ENCODE results near the gene TMEM231. TPM values are rescaled to one million over a fixed set of nuclear protein-coding genes. Genes with fewer than 3 reads are reported as not detected.

Gene TMEM231
- total and polyA plus RNA-seq, 2 donors (not counting 3 experiments of a cell fraction or from before 2014, with no cell fraction given): 10.0 to 35.8 TPM

- FAIRE-seq: peak; percentile 77
- Histone ChIP-seq H3K4me2 (ENCODE audit: insufficient read depth, low read length) (peak overlapping the region; percentile 57), H3K4me1 (ENCODE audit: control insufficient read depth, extremely low read depth, insufficient read depth, low read length) (peaks cover 16% of the 10 kb centered on the region), H3K9me1 (replicated peaks; ENCODE audit: control insufficient read depth, extremely low read depth, insufficient read depth, low read length) (no peaks in the 10 kb centered on the region), H3K36me3 (ENCODE audit: control insufficient read depth in 2 of 2, extremely low read depth in 1 of 2, insufficient read depth in 2 of 2, low read length in 2 of 2) (peaks cover 2 to 3% of the 10 kb centered on the region in 2 experiments), H3K27me3 (ENCODE audit: control insufficient read depth in 2 of 2, insufficient read depth in 2 of 2, low read length in 2 of 2) (no peaks in the 10 kb centered on the region), H3K4me3 (replicated peaks in 1 of 3; ENCODE audit: insufficient read depth in 1 of 3, low read depth in 1 of 3, low read length in 3 of 3) (no peak overlapping the region), H3K79me2 (ENCODE audit: control insufficient read depth, insufficient read depth, low read length) (no peaks in the 10 kb centered on the region), H4K20me1 (replicated peaks; ENCODE audit: control insufficient read depth, extremely low read depth, insufficient read depth, low read length) (no peaks in the 10 kb centered on the region), H2AFZ (ENCODE audit: low read depth, low read length) (peak overlapping the region; percentile 73), H3K9ac (replicated peaks; ENCODE audit: extremely low read depth, insufficient read depth, low read length) (peak overlapping the region; percentile 62), H3K27ac (ENCODE audit: insufficient read depth, low read depth, low read length) (peak overlapping the region; percentile 93), H3K9me3 (replicated peaks; ENCODE audit: control insufficient read depth, insufficient read depth, low read length) (no peaks in the 10 kb centered on the region)
- TSS peak; percentile 89 for BruUV-seq (replicated peaks)
- POLR2A ChIA-PET: no interaction called here
- intact Hi-C loops (cut with micrococcal nuclease): loop anchor here (1.0 to 2.0 kb wide), 2 partner anchors 29 to 77 kb away; partner anchors contain the start of gene ADAT1
- TF ChIP-seq MYC (IDR thresholded peaks at IDR 0.05; ENCODE audit: low read depth, low read length) (no peak), JUN (IDR thresholded peaks at IDR 0.05; ENCODE audit: borderline replicate concordance, insufficient read depth, insufficient read length, low read depth) (peak; percentile 13)
- dilution Hi-C loops (cut with MboI; ENCODE audit: extremely low pct_ligation_motif_present, low sequenced_read_pairs): no loop called here
- CTCF ChIA-PET: interaction anchor here (1.2 kb wide), 1 partner anchor 8 kb away, joined by 3 read pairs; no protein-coding TSS in a partner anchor
- peak; percentile 48 for DNase-seq (ENCODE audit: low read depth, low spot score)
Measured at GRCh38 chr16:75593825-75594820, 38.1 kb upstream of the TMEM231 start.

- Histone ChIP-seq H3K4me1 (ENCODE audit: control insufficient read depth, extremely low read depth, insufficient read depth, low read length) (peaks cover 16% of the 10 kb centered on the region), H3K27ac (ENCODE audit: insufficient read depth, low read depth, low read length) (no peak overlapping the region), H3K79me2 (ENCODE audit: control insufficient read depth, insufficient read depth, low read length) (no peaks in the 10 kb centered on the region), H4K20me1 (replicated peaks; ENCODE audit: control insufficient read depth, extremely low read depth, insufficient read depth, low read length) (no peaks in the 10 kb centered on the region), H3K36me3 (ENCODE audit: control insufficient read depth in 2 of 2, extremely low read depth in 1 of 2, insufficient read depth in 2 of 2, low read length in 2 of 2) (peaks cover 2 to 3% of the 10 kb centered on the region in 2 experiments), H3K9ac (replicated peaks; ENCODE audit: extremely low read depth, insufficient read depth, low read length) (no peak overlapping the region), H3K27me3 (ENCODE audit: control insufficient read depth in 2 of 2, insufficient read depth in 2 of 2, low read length in 2 of 2) (no peaks in the 10 kb centered on the region), H2AFZ (ENCODE audit: low read depth, low read length) (no peak overlapping the region), H3K4me2 (ENCODE audit: insufficient read depth, low read length) (no peak overlapping the region), H3K9me1 (replicated peaks; ENCODE audit: control insufficient read depth, extremely low read depth, insufficient read depth, low read length) (no peaks in the 10 kb centered on the region), H3K4me3 (replicated peaks in 1 of 3; ENCODE audit: insufficient read depth in 1 of 3, low read depth in 1 of 3, low read length in 3 of 3) (no peak overlapping the region), H3K9me3 (replicated peaks; ENCODE audit: control insufficient read depth, insufficient read depth, low read length) (no peaks in the 10 kb centered on the region)
- no peak for DNase-seq (ENCODE audit: low read depth, low spot score)
- no TSS peak for BruUV-seq (replicated peaks)
- dilution Hi-C loops (cut with MboI; ENCODE audit: extremely low pct_ligation_motif_present, low sequenced_read_pairs): no loop called here
- ChIA-PET POLR2A (no interaction called here), CTCF (no interaction called here)
- no peak for TF ChIP-seq POLR2A (IDR thresholded peaks at IDR 0.05; ENCODE audit: low read depth, low read length)
- no peak for TF ChIP-seq GATA2 (IDR thresholded peaks at IDR 0.05; ENCODE audit: insufficient read depth, insufficient read length, low read depth, low read length)
- TF ChIP-seq JUN (IDR thresholded peaks at IDR 0.05; ENCODE audit: borderline replicate concordance, insufficient read depth, insufficient read length, low read depth): no peak
- no peak for TF ChIP-seq EZH2 (IDR thresholded peaks at IDR 0.05; ENCODE audit: borderline replicate concordance, low read depth, low read length, severe bottlenecking)
- no peak for TF ChIP-seq POLR2AphosphoS5 (IDR thresholded peaks at IDR 0.05; ENCODE audit: insufficient read depth, low read depth, low read length)
- TF ChIP-seq CTCF (IDR thresholded peaks at IDR 0.05; ENCODE audit: extremely low read depth in 1 of 2, insufficient read depth in 1 of 2, low read depth in 1 of 2, low read length in 2 of 2): no peak
- TF ChIP-seq MYC (IDR thresholded peaks at IDR 0.05; ENCODE audit: low read depth, low read length): no peak
- TF ChIP-seq FOS (IDR thresholded peaks at IDR 0.05; ENCODE audit: borderline replicate concordance, insufficient read depth, low read length): no peak
- no peak for TF ChIP-seq MAX (IDR thresholded peaks at IDR 0.05; ENCODE audit: insufficient read depth, insufficient read length)
- intact Hi-C loops (cut with micrococcal nuclease): no loop called here
- FAIRE-seq: no peak
Measured at GRCh38 chr16:75593308-75593707, 37.3 kb upstream of the TMEM231 start.
